Ishikawa (cell line): ENCODE measurements around the gene LINGO1.

Experiments used
- CEBPB ChIP-seq: IDR thresholded peaks from 2 replicates; pipeline ENCODE4 v1.6.1; 2012
- CREB1 ChIP-seq: IDR thresholded peaks from 2 replicates; pipeline ENCODE4 v1.6.1; 2012; ENCODE audit warnings: low read depth
- EGR1 ChIP-seq: IDR thresholded peaks from 2 replicates; pipeline ENCODE4 v1.6.1; 2012
- EP300 ChIP-seq: IDR thresholded peaks from 2 replicates; pipeline ENCODE4 v1.6.1; 2012; ENCODE audit warnings: borderline replicate concordance
- FOXM1 ChIP-seq: IDR thresholded peaks from 2 replicates; pipeline ENCODE4 v1.6.1; 2012; ENCODE audit warnings: low read depth, borderline replicate concordance
- NFIC ChIP-seq: IDR thresholded peaks from 2 replicates; pipeline ENCODE4 v1.6.1; 2012
- RAD21 ChIP-seq: IDR thresholded peaks from 2 replicates; pipeline ENCODE4 v1.6.1; 2012; ENCODE audit warnings: low read depth
- TAF1 ChIP-seq: IDR thresholded peaks from 2 replicates; pipeline ENCODE4 v1.6.1; 2012; ENCODE audit warnings: low read depth, mild to moderate bottlenecking
- TCF12 ChIP-seq: IDR thresholded peaks from 2 replicates; pipeline ENCODE4 v1.6.1; 2012; ENCODE audit warnings: low read depth
- TEAD4 ChIP-seq: IDR thresholded peaks from 2 replicates; pipeline ENCODE4 v1.6.1; 2012
- YY1 ChIP-seq: IDR thresholded peaks from 2 replicates; pipeline ENCODE4 v1.6.1; 2012; ENCODE audit warnings: low read depth
- ZBTB7A ChIP-seq: IDR thresholded peaks from 2 replicates; pipeline ENCODE4 v1.6.1; 2012; ENCODE audit warnings: low read depth
- TF ChIP-seq, protein P1 (sequence below): IDR thresholded peaks from 2 replicates; pipeline ENCODE4 v1.6.1; 2012
- TF ChIP-seq, protein P2 (sequence below): IDR thresholded peaks from 2 replicates; pipeline ENCODE4 v1.6.1; 2012; ENCODE audit warnings: low read depth, mild to moderate bottlenecking
- TF ChIP-seq, protein P3 (sequence below): IDR thresholded peaks from 2 replicates; pipeline ENCODE4 v1.6.1; 2012

Gene LINGO1

DNA sequence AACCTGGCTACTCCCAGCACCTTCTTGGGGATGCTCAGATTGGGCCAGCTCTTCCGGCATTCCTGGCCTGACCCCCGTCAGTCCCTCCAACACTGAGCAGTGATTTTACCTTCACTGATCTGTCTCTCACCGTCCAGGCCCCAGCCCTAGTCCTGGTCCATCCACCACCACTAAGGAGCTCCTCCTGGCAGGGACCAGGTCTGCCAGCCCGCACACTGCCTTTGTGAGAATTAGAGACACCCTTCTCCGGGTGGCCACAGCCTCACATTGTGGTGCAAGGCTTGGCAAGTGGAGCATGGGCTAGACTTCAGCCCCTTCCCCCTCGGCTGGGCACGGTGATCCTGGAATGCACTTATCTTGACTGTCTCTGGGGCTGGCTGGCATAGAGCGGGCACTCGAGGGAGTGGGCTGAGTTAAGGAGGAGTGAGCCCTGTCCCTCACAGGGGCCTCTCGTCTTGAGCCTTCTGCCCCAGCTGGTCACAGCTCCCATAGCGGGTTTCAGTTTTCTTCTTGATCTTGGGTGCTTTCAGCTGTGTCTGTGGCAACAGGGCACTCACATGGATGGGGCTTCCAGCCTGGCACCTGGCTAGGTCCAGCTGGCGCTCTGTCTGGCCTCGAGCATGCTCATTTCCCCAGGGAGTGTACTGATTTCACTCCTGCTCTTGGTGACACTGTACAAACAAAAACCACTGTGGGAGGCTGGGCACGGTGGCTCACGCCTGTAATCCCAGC is 53.9 kb downstream of the LINGO1 start:
- TF ChIP-seq NFIC (no peak), YY1 (no peak), ZBTB7A (no peak), RAD21 (no peak), TCF12 (no peak), TAF1 (no peak), TEAD4 (no peak), EP300 (no peak), EGR1 (no peak), CREB1 (no peak), CEBPB (no peak)
- TF ChIP-seq, protein P1, sequence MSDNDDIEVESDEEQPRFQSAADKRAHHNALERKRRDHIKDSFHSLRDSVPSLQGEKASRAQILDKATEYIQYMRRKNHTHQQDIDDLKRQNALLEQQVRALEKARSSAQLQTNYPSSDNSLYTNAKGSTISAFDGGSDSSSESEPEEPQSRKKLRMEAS: no peak
- TF ChIP-seq, protein P2, sequence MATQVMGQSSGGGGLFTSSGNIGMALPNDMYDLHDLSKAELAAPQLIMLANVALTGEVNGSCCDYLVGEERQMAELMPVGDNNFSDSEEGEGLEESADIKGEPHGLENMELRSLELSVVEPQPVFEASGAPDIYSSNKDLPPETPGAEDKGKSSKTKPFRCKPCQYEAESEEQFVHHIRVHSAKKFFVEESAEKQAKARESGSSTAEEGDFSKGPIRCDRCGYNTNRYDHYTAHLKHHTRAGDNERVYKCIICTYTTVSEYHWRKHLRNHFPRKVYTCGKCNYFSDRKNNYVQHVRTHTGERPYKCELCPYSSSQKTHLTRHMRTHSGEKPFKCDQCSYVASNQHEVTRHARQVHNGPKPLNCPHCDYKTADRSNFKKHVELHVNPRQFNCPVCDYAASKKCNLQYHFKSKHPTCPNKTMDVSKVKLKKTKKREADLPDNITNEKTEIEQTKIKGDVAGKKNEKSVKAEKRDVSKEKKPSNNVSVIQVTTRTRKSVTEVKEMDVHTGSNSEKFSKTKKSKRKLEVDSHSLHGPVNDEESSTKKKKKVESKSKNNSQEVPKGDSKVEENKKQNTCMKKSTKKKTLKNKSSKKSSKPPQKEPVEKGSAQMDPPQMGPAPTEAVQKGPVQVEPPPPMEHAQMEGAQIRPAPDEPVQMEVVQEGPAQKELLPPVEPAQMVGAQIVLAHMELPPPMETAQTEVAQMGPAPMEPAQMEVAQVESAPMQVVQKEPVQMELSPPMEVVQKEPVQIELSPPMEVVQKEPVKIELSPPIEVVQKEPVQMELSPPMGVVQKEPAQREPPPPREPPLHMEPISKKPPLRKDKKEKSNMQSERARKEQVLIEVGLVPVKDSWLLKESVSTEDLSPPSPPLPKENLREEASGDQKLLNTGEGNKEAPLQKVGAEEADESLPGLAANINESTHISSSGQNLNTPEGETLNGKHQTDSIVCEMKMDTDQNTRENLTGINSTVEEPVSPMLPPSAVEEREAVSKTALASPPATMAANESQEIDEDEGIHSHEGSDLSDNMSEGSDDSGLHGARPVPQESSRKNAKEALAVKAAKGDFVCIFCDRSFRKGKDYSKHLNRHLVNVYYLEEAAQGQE: no peak

DNA sequence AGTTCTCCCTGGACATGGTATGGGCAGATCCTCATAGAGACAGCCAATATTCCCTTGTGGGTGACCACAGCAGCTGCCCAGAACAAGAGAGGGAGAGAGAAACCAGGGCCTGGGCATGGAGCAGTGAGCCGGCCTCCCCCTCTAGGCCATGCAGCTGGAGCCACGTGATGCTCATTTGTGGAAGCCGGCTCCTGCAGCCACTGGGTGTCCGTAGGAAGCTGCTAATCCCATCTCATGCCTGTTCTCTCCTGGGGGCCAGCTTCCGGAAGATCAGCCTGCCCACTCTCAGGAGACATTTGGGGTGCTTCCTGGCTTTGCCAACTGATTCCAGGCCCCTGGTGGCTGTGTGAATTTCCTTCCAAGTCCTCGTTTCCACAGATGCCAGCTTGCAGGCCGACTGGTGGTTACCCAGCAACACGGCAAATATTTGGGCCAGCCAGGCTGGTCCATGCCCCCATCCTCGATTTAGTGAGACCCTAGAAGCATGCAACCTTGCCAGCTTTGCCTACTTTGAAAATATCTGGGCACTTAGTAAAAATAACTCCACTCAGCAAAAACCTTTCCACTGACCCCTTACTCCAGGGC is 55.3 kb downstream of the LINGO1 start:
- TF ChIP-seq ZBTB7A (no peak), NFIC (no peak), EGR1 (no peak), TAF1 (no peak)
- TF ChIP-seq, protein P1: no peak
- TF ChIP-seq, protein P3, sequence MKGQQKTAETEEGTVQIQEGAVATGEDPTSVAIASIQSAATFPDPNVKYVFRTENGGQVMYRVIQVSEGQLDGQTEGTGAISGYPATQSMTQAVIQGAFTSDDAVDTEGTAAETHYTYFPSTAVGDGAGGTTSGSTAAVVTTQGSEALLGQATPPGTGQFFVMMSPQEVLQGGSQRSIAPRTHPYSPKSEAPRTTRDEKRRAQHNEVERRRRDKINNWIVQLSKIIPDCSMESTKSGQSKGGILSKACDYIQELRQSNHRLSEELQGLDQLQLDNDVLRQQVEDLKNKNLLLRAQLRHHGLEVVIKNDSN: no peak

DNA sequence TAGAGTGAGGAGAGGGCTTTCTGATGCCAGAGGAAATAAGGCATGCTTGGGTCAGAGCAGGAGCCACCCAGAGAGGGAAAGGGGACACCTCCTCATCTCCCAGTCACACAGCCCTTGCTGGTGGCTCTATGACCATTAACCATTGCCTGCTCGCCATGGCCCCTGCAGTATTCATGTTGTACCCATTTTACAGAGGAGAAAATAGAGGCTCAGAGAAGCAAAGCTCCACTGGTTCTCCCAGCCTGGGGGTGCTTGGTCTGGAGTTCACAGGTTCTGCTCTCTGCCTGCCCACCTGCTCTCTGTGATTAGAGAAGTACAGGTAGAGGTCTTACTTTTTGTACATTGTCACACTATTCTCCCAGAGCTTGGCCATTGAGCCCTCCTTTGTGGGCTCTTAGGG is 56.2 kb downstream of the LINGO1 start:
- no peak for TF ChIP-seq EP300
- TF ChIP-seq ZBTB7A: no peak
- TF ChIP-seq NFIC: no peak
- no peak for TF ChIP-seq RAD21
- TF ChIP-seq TEAD4: no peak
- no peak for TF ChIP-seq CREB1
- no peak for TF ChIP-seq TAF1
- no peak for TF ChIP-seq FOXM1
- no peak for TF ChIP-seq TCF12
- no peak for TF ChIP-seq EGR1
- no peak for TF ChIP-seq CEBPB
- TF ChIP-seq, protein P3: no peak
- TF ChIP-seq, protein P1: no peak
- TF ChIP-seq, protein P2: no peak
- TF ChIP-seq YY1: no peak

DNA sequence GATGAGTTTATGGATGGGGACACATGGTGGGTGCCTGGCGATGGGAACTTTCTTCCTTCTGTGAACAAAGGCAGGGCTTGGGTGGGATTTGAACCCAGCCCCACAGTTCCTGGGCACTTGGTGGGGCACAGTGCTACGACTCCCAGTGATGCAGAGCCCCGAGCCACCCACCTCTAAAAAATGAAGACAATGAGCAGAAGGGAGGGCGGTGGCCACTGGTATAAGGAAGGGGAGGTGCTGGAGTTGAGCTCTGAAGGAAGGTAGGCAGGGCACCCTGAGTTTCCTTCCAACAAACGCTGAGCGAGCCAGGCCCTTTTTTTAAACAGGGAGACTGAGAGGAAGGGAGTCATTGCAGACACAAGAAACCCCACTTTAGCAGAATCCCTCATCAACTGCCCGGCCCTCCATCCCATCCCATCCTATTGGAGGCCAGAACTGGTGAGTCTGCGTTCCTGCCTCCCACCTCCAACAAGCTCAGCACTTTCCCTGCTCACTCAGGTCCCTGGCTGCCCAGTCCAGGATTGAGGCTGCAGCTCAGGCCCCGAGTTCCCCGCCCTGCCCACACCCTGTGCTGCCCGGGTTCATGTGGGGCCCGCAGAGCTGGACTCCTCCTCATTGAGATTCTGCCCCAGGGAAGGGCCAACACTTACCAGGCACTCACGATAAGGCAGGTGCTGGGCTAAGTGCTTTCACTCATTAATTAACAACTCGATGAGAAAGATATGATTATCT is 57.3 kb downstream of the LINGO1 start:
- TF ChIP-seq EGR1: no peak
- TF ChIP-seq TAF1: no peak
- no peak for TF ChIP-seq YY1
- no peak for TF ChIP-seq EP300

DNA sequence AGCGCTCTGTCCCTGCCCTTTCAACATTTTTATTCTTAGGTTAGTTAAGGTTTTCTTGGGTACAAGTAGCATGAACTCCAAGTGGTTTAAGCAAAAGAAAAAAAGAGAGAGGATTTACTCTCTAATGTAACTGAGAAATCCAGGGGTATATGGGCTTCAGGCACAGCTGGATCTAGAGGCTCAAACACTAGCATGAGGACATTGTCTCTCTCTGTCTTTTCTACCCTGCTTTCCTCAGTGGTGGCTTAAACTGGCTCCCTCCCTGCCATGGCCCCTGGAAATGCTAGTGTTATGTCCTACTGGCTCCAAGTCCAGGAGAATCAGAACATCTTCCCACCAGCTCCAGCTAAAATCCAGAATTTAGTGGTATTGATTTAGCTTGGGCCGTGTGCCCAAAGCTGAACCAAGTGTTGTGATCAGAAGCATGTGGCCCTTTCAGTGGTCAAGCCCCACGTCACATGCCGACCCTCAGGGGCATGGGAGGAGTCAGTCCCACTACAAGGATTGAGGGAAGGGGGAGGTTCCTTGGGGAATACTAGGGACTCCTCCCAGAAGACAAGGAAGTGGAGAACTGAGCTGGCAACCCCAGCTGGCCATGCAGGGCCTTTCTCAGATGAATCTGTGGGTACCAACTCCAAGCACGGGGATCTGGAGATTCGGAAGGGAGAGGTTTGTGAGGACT is 58.0 kb downstream of the LINGO1 start:
- TF ChIP-seq RAD21 (no peak), TAF1 (no peak), YY1 (no peak), ZBTB7A (no peak), EP300 (no peak), EGR1 (no peak), CREB1 (no peak), NFIC (no peak), TCF12 (no peak), CEBPB (no peak), FOXM1 (no peak), TEAD4 (no peak)
- TF ChIP-seq, protein P1: no peak
- TF ChIP-seq, protein P3: no peak
- TF ChIP-seq, protein P2: no peak
